Adrenal gland (tissue), 12 donors: ENCODE results near the gene CATSPER4. TPM values are rescaled to one million over a fixed set of nuclear protein-coding genes. Genes with fewer than 3 reads are reported as not detected.

ENCODE experiments used
- DNase-seq, 7 donors: peaks; one replicate each; pipeline ENCODE4 v3.0.0-alpha.2; 2019 to 2020
- H3K27ac ChIP-seq, 5 donors: fragments of 200-600 bp; sonication (generic) in 4 of 5; 1 replicate in 3 of 5; 2 replicates in 2 of 5; pipeline versions ENCODE4 v1.5.1 to v1.8.0; 2016 to 2020; ENCODE audit warnings: mild to moderate bottlenecking in 1 of 5
- H3K27me3 ChIP-seq: fragments of 200-600 bp; 2 replicates; pipeline ENCODE4 v1.8.0; 2021
- H3K36me3 ChIP-seq, 2 donors: fragments of 200-600 bp; replicated peaks in 1 of 2; 1 replicate in 1 of 2; 2 replicates in 1 of 2; pipeline versions ENCODE4 v1.5.1 to v1.8.0; 2018 to 2022
- H3K4me1 ChIP-seq, 2 donors: fragments of 200-600 bp; replicated peaks in 1 of 2; 1 replicate in 1 of 2; 2 replicates in 1 of 2; pipeline versions ENCODE4 v1.5.1 to v1.8.0; 2018 to 2021
- H3K4me3 ChIP-seq, 4 donors: fragments of 200-600 bp; sonication (generic) in 3 of 4; one replicate each; pipeline ENCODE4 v1.5.1; 2016 to 2018
- H3K9me3 ChIP-seq, 3 donors: fragments of 200-600 bp; sonication (generic) in 1 of 3; replicated peaks in 1 of 3; 1 replicate in 2 of 3; 2 replicates in 1 of 3; pipeline versions ENCODE4 v1.5.1 to v1.8.0; 2016 to 2021
- POLR2A ChIP-seq, 2 donors: fragments of 450-650 bp; IDR thresholded peaks; one replicate each; pipeline ENCODE4 v1.6.1; 2017; ENCODE audit warnings: antibody characterized with exemption in 2 of 2, mild to moderate bottlenecking in 2 of 2, moderate library complexity in 1 of 2
- WGBS, 4 donors: extraction: QIAGEN DNeasy Blood & Tissue Kit in 2 of 4; methylation state at CpG; one replicate each; pipeline versions ENCODE4 v1.1.5 to v1.1.7; 2013 to 2017; 5-methylcytosine and 5-hydroxymethylcytosine counted together
- intact Hi-C, 2 donors: fragments of 100-400 bp; cut with DNase I; formaldehyde crosslinking; loops; one replicate each; pipeline versions ENCODE4 v1.14.1 to v1.15.0; 2022 to 2023
- polyA plus RNA-seq, 3 donors: library from polyadenylated mRNA; stranded (reverse); fragments of 200-250 nt in 2 of 3; fragments of 350-450 nt in 1 of 3; fragmentation: Illumina TruSeq in 1 of 3; extraction: RNeasy Lipid Tissue Mini Kit (QIAGEN cat#74804) in 1 of 3; gene quantifications; one replicate each; pipeline ENCODE4 v1.2.3, GENCODE V29; 2013 to 2014
- total RNA-seq, 9 donors: library from RNA; depleted of rRNA in 4 of 9; stranded (reverse); fragments of >200 nt in 4 of 9; fragments of 120-200 nt in 1 of 9; fragmentation: NEBNext Ultra II Directional in 1 of 9; extraction: Animal tissue kit (Norgen Biotek cat#: 25700) in 1 of 9; gene quantifications; one replicate each; pipeline versions ENCODE4 v1.1.0 to v1.2.4, GENCODE V29; 2013 to 2023
- TF ChIP-seq, protein P1 (sequence below), 6 experiments: fragments of 450-650 bp in 4 of 6; fragments of 200-600 bp in 2 of 6; sonication (generic) in 1 of 6; IDR thresholded peaks; 1 replicate in 5 of 6; 2 replicates in 1 of 6; pipeline versions ENCODE4 v1.5.1 to v1.8.0; 2016 to 2021; ENCODE audit warnings: antibody characterized with exemption in 6 of 6, mild to moderate bottlenecking in 2 of 6, moderate library complexity in 1 of 6
- donor health status: healthy with polysubstance abuse.
- donor health status: Bipolar disorder and iron deficiency.
- donor health status: DM: yes; HTN: yes; CAD: no.
- donor health status: DM: no; HTN: no; CAD: no.
- donor health status: DM: no; HTN: no; CAD: no.
- donor health status: DM: yes; HTN: yes; CAD: no.

The CATSPER4 gene
- total and polyA plus RNA-seq, 12 donors, result not detected

- Histone ChIP-seq H3K4me1 (no peaks in the 10 kb centered on the region), H3K27ac (no peak overlapping the region), H3K36me3 (no peaks in the 10 kb centered on the region), H3K4me3 (no peak overlapping the region), H3K9me3 (no peaks in the 10 kb centered on the region), H3K27me3 (no peaks in the 10 kb centered on the region)
- intact Hi-C loops, result no loop called here
- no peak for DNase-seq
- 86 to 94% (median 90%) methylated on average over 5 to 8 of the region's 8 CpGs for WGBS, 4 donors
- TF ChIP-seq, protein P1, sequence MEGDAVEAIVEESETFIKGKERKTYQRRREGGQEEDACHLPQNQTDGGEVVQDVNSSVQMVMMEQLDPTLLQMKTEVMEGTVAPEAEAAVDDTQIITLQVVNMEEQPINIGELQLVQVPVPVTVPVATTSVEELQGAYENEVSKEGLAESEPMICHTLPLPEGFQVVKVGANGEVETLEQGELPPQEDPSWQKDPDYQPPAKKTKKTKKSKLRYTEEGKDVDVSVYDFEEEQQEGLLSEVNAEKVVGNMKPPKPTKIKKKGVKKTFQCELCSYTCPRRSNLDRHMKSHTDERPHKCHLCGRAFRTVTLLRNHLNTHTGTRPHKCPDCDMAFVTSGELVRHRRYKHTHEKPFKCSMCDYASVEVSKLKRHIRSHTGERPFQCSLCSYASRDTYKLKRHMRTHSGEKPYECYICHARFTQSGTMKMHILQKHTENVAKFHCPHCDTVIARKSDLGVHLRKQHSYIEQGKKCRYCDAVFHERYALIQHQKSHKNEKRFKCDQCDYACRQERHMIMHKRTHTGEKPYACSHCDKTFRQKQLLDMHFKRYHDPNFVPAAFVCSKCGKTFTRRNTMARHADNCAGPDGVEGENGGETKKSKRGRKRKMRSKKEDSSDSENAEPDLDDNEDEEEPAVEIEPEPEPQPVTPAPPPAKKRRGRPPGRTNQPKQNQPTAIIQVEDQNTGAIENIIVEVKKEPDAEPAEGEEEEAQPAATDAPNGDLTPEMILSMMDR (IDR thresholded peaks at IDR 0.05), result no peak
- TF ChIP-seq POLR2A (IDR thresholded peaks at IDR 0.05), result no peak
Measured at GRCh38 chr1:26188477-26188876, 1.9 kb upstream of the CATSPER4 start.

DNA sequence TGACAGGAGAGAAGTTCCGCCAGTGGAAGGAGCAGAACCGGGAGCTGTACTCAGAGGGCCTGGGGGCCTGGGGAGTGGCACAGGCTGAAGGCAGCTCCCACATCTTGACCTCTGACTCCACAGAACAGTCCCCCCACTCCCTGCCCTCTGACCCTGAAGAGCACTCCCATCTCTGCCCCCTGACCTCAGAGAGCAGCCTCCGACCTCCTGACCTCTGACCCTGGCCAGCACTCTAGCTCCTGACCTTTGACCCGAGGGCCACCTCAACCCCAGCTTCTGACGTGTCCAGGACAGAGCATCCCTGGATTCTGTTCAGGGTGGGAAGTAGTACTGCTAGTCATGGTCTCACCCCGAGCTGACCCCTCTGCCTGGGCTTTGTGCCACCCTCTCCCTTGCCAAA is 1.1 kb upstream of the CATSPER4 start:
- Histone ChIP-seq H3K4me3 (no peak overlapping the region), H3K36me3 (no peaks in the 10 kb centered on the region), H3K27me3 (no peaks in the 10 kb centered on the region), H3K27ac (no peak overlapping the region), H3K4me1 (no peaks in the 10 kb centered on the region), H3K9me3 (no peaks in the 10 kb centered on the region)
- no peak for TF ChIP-seq POLR2A (IDR thresholded peaks at IDR 0.05)
- TF ChIP-seq, protein P1 (IDR thresholded peaks at IDR 0.05), result no peak
- no peak for DNase-seq
- intact Hi-C loops, result no loop called here
- WGBS, 4 donors, result 72 to 83% (median 80%) methylated on average over 4 to 6 of the region's 6 CpGs

DNA sequence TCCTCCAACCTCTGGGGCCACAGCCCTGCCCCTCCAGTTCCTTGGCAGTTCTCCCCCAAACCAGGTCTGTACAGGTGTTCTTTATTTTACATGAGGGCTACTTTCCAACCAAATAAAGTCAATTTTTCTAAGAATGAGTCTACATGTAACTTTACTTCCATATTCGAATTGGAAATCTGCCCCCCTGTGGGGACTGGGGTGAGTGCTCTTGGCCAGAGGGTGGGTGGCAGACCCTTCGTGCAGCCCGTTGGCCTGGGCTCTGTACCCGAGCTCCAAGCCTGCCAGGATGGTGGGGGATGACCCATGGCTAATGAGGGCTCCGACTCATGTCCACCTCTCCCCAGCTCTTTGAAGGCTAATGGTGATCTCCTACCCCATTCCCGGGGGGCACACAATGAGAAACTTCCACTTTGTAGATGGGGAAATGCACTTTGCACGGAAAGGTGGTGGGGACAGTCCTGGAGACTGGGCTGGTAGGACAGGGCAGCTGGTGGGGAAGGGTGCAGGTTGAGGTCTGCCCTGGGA is 589 bp upstream of the CATSPER4 start:
- no peak for TF ChIP-seq POLR2A (IDR thresholded peaks at IDR 0.05)
- TF ChIP-seq, protein P1 (IDR thresholded peaks at IDR 0.05), result no peak
- Histone ChIP-seq H3K9me3 (no peaks in the 10 kb centered on the region), H3K4me3 (no peak overlapping the region), H3K27ac (no peak overlapping the region), H3K36me3 (no peaks in the 10 kb centered on the region), H3K4me1 (no peaks in the 10 kb centered on the region), H3K27me3 (no peaks in the 10 kb centered on the region)
- no peak for DNase-seq
- 80 to 90% (median 85%) methylated on average over 5 to 7 of the region's 7 CpGs for WGBS, 4 donors
- intact Hi-C loops, result no loop called here

GRCh38 chr1:26191739-26192138 is 1.3 kb downstream of the CATSPER4 start:
- no peak for TF ChIP-seq POLR2A (IDR thresholded peaks at IDR 0.05)
- TF ChIP-seq, protein P1 (IDR thresholded peaks at IDR 0.05), result no peak
- no peaks in the 10 kb centered on the region for H3K4me1 ChIP-seq
- WGBS, 4 donors, result 46 to 78% (median 59%) methylated on average over 3 of the region's 3 CpGs
- intact Hi-C loops, result no loop called here
- no peak overlapping the region for H3K27ac ChIP-seq
- no peaks in the 10 kb centered on the region for H3K27me3 ChIP-seq
- no peak for DNase-seq
- no peaks in the 10 kb centered on the region for H3K9me3 ChIP-seq
- no peak overlapping the region for H3K4me3 ChIP-seq
- H3K36me3 ChIP-seq, result no peaks in the 10 kb centered on the region
